GM19043 (cell line): ENCODE measurements around the gene NMNAT2.

Experiments
- ATAC-seq: cut with Tn5 transposase; IDR thresholded peaks from one replicate; pipeline ENCODE4 v1.9.1; 2021; ENCODE audit warnings: low read depth; ENCODE audit not compliant: unreplicated experiment

NMNAT2 gene

GRCh38 chr1:183319606-183320005 is 98.6 kb downstream of the NMNAT2 start:
- ATAC-seq = no peak

- no peak for ATAC-seq
Observed at GRCh38 chr1:183319051-183319450, 99.1 kb downstream of the NMNAT2 start.

- ATAC-seq = peak; percentile 62
Observed at GRCh38 chr1:183318433-183318832, 99.7 kb downstream of the NMNAT2 start.

- ATAC-seq = no peak
Observed at GRCh38 chr1:183315991-183316758, 102.0 kb downstream of the NMNAT2 start.

- ATAC-seq = no peak
Observed at GRCh38 chr1:183313063-183313462, 105.1 kb downstream of the NMNAT2 start.

- no peak for ATAC-seq
Observed at GRCh38 chr1:183310753-183311479, 107.3 kb downstream of the NMNAT2 start.

DNA sequence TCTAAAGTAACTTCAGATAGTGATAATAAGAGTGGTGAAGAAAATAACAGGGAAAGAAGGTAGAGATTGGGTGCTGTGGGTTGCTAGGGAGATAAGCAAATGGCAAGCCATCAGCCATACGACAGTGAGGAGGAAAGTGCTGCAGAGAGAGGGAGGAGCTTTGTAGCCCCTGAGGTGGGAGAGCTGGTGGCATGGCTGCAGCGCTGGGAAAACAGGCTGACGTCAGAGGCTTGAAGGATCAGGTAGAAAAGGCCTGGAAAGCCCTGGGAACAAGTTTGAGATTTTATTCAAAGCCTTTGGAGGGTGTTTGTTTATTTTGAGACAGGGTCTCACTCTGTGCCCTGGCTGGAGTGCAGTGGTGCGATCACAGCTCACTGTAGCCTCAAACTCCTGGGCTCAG is 109.5 kb downstream of the NMNAT2 start:
- ATAC-seq = no peak

- ATAC-seq = no peak
Observed at GRCh38 chr1:183306317-183307042, 111.7 kb downstream of the NMNAT2 start.

- no peak for ATAC-seq
Observed at GRCh38 chr1:183304440-183305107, 113.6 kb downstream of the NMNAT2 start.

DNA sequence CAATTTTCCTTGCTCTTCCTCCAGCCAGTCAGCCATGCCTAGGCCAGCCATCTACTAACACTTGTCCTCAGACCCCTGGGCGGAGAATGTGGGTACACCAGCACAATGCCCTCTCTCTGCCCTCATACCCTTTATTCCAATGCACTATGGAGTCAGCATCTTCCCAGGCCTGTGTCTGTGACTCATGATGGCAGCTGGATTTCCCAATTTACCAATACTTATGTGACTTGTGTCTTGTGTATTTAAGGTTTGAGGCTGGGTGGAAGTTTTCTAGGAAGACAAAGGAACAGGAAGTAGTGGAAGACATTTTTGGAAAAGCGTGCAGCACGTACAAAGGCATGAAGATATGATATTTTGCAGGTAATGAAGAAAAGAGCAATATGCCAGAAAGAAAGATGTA is 114.3 kb downstream of the NMNAT2 start:
- ATAC-seq = no peak

DNA sequence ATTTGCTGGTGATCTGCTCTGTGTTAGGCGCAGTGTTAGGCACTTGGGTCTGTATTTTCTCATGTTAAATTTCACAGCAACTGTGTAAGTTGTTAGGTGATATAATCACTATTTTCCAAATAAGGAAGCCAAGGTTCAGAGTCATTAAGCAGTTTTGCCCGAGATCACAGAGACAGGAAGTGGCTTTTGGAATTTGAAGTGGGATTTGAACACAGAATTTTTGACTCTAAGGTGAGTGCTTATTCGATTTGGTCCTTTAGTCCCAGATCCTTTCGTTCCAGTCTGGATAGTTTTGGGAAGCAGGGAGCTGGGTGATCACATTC is 114.9 kb downstream of the NMNAT2 start:
- ATAC-seq = no peak

- ATAC-seq = no peak
Observed at GRCh38 chr1:183302452-183303322, 115.5 kb downstream of the NMNAT2 start.

- no peak for ATAC-seq
Observed at GRCh38 chr1:183301239-183301638, 116.9 kb downstream of the NMNAT2 start.

DNA sequence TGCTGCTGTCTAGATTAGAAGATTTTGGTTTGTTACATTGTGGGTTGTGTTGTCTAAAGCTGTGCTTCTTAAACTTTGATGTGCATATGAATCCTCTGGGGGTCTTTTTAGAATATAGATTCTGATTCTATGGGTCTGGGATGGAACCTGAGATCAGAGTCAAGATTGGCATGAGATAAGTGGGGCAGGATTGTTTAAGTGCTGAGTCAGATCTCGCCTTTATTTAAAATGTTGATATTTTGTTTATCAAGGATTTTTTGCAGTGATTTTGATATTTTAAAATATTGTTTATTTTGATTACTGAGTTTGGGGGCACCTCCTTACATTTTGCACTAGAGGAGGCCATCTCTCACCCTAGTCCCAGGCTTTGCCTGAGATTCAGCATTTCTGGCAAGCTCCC is 117.4 kb downstream of the NMNAT2 start:
- no peak for ATAC-seq

GRCh38 chr1:183300395-183300794 is 117.8 kb downstream of the NMNAT2 start:
- ATAC-seq = no peak

GRCh38 chr1:183296782-183297181 is 121.4 kb downstream of the NMNAT2 start:
- no peak for ATAC-seq

GRCh38 chr1:183295521-183295920 is 122.7 kb downstream of the NMNAT2 start:
- ATAC-seq = no peak

DNA sequence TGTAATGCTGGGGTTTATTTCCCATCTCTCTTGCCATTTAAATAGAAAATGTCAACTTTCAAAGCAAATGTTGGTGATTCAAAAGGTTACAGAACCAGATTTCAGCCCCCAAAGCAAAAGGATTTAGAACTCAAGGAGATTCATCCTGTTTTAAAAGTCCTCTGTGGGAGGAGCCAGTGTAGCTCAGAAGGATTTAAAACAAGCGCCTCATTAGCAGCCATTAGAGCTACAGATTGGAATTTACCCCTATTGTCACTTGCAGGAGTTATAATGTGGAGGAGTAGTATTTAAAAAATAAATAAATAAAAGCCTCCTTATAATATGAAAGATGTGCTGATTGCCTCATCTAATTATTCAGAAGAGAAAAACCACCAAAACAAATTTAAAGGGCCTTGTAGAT is 124.3 kb downstream of the NMNAT2 start:
- ATAC-seq = no peak

- ATAC-seq = no peak
Observed at GRCh38 chr1:183293241-183293640, 124.9 kb downstream of the NMNAT2 start.
